Ovary (tissue), 9 donors: ENCODE measurements around the gene CDH23. TPM values are rescaled to one million over a fixed set of nuclear protein-coding genes. Genes with fewer than 3 reads are reported as not detected.

ENCODE experiments used
- DNase-seq, 5 donors: peaks; one replicate each; pipeline ENCODE4 v3.0.0-alpha.2; 2019 to 2020
- H3K27ac ChIP-seq, 2 donors: fragments of 200-600 bp; one replicate each; pipeline versions ENCODE4 v1.5.1 to v1.8.0; 2019 to 2022
- H3K27me3 ChIP-seq: fragments of 200-600 bp; one replicate; pipeline ENCODE4 v1.8.0; 2022
- H3K36me3 ChIP-seq: fragments of 200-600 bp; sonication (generic); one replicate; pipeline ENCODE4 v1.5.1; 2019
- H3K4me1 ChIP-seq: one replicate; pipeline ENCODE4 v1.8.1; 2013; ENCODE audit warnings: mild to moderate bottlenecking, moderate library complexity; ENCODE audit not compliant: insufficient read depth
- H3K4me3 ChIP-seq: fragments of 200-600 bp; sonication (generic); one replicate; pipeline ENCODE4 v1.5.1; 2017
- H3K9me3 ChIP-seq, 2 donors: fragments of 200-600 bp in 1 of 2; sonication (generic) in 1 of 2; one replicate each; pipeline versions ENCODE4 v1.5.1 to v1.8.1; 2013 to 2019; ENCODE audit warnings: mild to moderate bottlenecking in 1 of 2, moderate library complexity in 1 of 2
- EP300 ChIP-seq: sonication (generic); formaldehyde crosslinking; IDR thresholded peaks from one replicate; pipeline ENCODE4 v1.6.1; 2017; ENCODE audit warnings: antibody characterized with exemption
- POLR2A ChIP-seq: fragments of 450-650 bp; IDR thresholded peaks from one replicate; pipeline ENCODE4 v1.6.1; 2017; ENCODE audit warnings: antibody characterized with exemption, mild to moderate bottlenecking, moderate library complexity
- WGBS, 3 donors: extraction: QIAGEN DNeasy Blood & Tissue Kit in 1 of 3; methylation state at CpG; one replicate each; pipeline versions ENCODE4 v1.1.5 to v1.1.7; 2013 to 2017; 5-methylcytosine and 5-hydroxymethylcytosine counted together
- intact Hi-C, 4 donors: fragments of 100-400 bp; cut with DNase I; formaldehyde crosslinking; loops; one replicate each; pipeline versions ENCODE4 v1.11.0 to v1.15.1; 2022 to 2023
- polyA plus RNA-seq, 2 donors: library from polyadenylated mRNA; stranded (reverse); fragments of 200-250 nt in 1 of 2; fragments of 350-450 nt in 1 of 2; fragmentation: Illumina TruSeq in 1 of 2; extraction: RNeasy Lipid Tissue Mini Kit (QIAGEN cat#74804) in 1 of 2; gene quantifications; one replicate each; pipeline ENCODE4 v1.2.3, GENCODE V29; 2013 to 2014
- total RNA-seq, 7 donors: library from RNA; depleted of rRNA in 2 of 7; stranded (reverse); fragments of >200 nt in 2 of 7; fragmentation: NEBNext Ultra II Directional in 3 of 7; extraction: Animal tissue kit (Norgen Biotek cat#: 25700) in 3 of 7; gene quantifications; one replicate each; pipeline versions ENCODE4 v1.1.0 to v1.2.4, GENCODE V29; 2016 to 2023
- TF ChIP-seq, protein P1 (sequence below), 3 donors: fragments of 450-650 bp in 2 of 3; fragments of 200-600 bp in 1 of 3; IDR thresholded peaks; one replicate each; pipeline versions ENCODE4 v1.5.1 to v1.8.0; 2016 to 2022; ENCODE audit warnings: antibody characterized with exemption in 3 of 3, mild to moderate bottlenecking in 1 of 3
- donor health status: DM: no; HTN: no; CAD: no; lungs with moderate emphysema.
- donor health status: DM: no; HTN: no; CAD: no.
- donor health status: Bipolar disorder and iron deficiency.
- donor health status: DM: yes; HTN: yes; CAD: no.
- donor health status: DM: no; HTN: no; CAD: no.
- donor health status: DM: yes; HTN: yes; CAD: no.

The CDH23 gene
- total and polyA plus RNA-seq, 9 donors, result 7.5 to 108 (median 39.1) TPM

DNA sequence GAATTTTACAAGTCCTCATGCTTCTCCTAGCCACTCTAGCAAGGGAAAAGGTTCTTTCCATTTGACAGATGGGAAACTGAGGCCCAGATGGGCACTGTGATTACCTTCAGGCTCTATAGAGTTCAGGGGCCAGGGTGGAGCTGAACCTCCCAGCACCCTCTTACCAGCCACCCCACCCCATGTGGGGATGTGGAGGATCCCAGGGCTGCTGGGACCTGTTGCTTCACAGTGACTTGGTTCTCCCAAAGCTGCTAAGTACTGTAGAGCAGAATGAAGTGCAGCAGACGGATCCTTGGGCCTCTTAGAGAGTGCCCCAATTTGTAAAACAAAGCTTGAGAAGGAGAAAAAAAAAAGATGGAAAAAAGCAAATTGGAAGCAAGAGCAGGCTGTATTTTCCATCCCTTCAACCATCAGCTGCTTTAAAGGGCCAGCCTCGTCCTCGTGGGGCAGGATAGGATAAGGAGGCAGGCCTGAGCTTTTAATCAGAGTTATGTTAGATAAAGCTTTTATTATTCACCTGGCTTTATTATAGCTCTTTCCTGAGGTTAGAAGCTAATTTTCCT, 147.0 kb downstream of the CDH23 start:
- no peak overlapping the region for H3K27ac ChIP-seq
- no peak for DNase-seq
- 39 to 42% (median 40%) methylated on average over 3 of the region's 3 CpGs for WGBS, 3 donors
- H3K4me1 ChIP-seq, result peaks cover 5% of the 10 kb centered on the region
- no peaks in the 10 kb centered on the region for H3K36me3 ChIP-seq
- TF ChIP-seq, protein P1, sequence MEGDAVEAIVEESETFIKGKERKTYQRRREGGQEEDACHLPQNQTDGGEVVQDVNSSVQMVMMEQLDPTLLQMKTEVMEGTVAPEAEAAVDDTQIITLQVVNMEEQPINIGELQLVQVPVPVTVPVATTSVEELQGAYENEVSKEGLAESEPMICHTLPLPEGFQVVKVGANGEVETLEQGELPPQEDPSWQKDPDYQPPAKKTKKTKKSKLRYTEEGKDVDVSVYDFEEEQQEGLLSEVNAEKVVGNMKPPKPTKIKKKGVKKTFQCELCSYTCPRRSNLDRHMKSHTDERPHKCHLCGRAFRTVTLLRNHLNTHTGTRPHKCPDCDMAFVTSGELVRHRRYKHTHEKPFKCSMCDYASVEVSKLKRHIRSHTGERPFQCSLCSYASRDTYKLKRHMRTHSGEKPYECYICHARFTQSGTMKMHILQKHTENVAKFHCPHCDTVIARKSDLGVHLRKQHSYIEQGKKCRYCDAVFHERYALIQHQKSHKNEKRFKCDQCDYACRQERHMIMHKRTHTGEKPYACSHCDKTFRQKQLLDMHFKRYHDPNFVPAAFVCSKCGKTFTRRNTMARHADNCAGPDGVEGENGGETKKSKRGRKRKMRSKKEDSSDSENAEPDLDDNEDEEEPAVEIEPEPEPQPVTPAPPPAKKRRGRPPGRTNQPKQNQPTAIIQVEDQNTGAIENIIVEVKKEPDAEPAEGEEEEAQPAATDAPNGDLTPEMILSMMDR (IDR thresholded peaks at IDR 0.05), result no peak
- TF ChIP-seq EP300 (no peak), POLR2A (no peak)
- intact Hi-C loops, result no loop called here
- no peaks in the 10 kb centered on the region for H3K27me3 ChIP-seq
- no peak overlapping the region for H3K4me3 ChIP-seq
- no peaks in the 10 kb centered on the region for H3K9me3 ChIP-seq

DNA sequence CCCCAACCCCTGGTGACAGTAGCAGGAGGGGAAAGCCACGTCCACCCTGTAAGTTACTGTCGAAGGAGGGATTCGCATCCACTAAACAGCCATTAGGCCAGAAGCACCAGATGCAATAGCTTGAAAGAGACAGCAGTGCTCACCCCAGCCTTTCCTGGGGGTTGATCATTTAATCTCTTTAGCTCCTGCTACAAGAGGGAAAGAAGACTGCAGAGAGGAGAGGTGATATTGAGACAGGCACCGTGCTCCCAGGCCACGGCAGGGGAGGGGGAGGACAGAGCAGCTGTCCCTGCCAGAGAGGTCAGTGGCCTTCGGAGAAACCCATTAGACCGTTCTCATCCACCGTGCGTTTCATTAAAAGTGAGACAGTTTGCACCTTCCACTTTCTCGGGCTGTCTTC, 148.3 kb downstream of the CDH23 start:
- H3K27me3 ChIP-seq, result no peaks in the 10 kb centered on the region
- 83 to 88% (median 85%) methylated on average over 10 of the region's 10 CpGs for WGBS, 3 donors
- H3K4me3 ChIP-seq, result no peak overlapping the region
- H3K27ac ChIP-seq, result no peak overlapping the region
- peaks cover 5% of the 10 kb centered on the region for H3K4me1 ChIP-seq
- H3K9me3 ChIP-seq, result no peaks in the 10 kb centered on the region
- no peaks in the 10 kb centered on the region for H3K36me3 ChIP-seq
- TF ChIP-seq EP300 (no peak), POLR2A (no peak)
- TF ChIP-seq, protein P1 (IDR thresholded peaks at IDR 0.05), result no peak
- DNase-seq, result no peak
- intact Hi-C loops, result no loop called here

DNA sequence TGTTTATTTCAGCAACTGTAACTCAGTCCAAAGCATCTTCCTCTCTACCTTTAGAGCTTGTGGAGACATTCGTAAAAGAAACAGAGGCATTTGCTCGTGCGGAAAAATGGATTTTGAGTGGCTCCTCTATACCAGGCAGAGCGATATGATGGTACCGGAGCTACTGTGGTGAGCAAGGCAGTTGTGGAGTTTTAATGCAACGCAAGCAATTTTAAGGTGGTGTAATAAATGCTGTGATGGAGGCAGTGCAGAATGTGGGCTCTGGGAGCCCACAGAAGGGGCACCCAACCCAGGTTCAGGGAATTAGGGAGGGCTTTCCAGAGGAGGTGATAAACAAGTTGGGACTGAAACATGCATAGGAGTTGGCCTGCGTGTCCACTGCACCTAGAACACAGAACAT, 149.5 kb downstream of the CDH23 start:
- 87 to 97% (median 95%) methylated on average over 7 of the region's 7 CpGs for WGBS, 3 donors
- intact Hi-C loops, result no loop called here
- no peaks in the 10 kb centered on the region for H3K27me3 ChIP-seq
- DNase-seq, result no peak
- no peaks in the 10 kb centered on the region for H3K9me3 ChIP-seq
- no peaks in the 10 kb centered on the region for H3K36me3 ChIP-seq
- H3K4me3 ChIP-seq, result no peak overlapping the region
- H3K27ac ChIP-seq, result no peak overlapping the region
- no peak for TF ChIP-seq EP300
- TF ChIP-seq, protein P1 (IDR thresholded peaks at IDR 0.05), result no peak
- no peak for TF ChIP-seq POLR2A
- H3K4me1 ChIP-seq, result peaks cover 5% of the 10 kb centered on the region

DNA sequence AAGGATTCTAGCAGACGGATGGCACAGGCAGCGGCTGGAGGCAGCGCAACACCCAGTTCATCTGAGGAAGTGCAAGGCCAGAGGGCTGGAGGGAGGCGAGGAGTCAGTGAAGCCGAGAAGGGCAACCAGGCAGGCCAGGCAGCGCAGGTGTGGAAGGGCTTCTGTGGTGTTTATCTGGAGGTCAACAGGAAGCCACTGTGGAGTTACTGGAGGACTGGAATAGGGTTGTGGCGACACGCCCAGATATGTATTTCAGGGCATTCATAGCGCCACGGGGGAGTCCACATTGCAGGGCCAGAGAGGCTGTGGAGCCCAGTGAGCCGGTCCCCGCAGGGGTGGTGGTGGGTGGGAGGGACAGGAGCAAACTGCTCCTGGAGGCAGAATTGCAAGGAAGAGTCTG, 150.6 kb downstream of the CDH23 start:
- H3K27ac ChIP-seq, result peak overlapping the region in 1 of 2 donors; percentile 51
- H3K27me3 ChIP-seq, result no peaks in the 10 kb centered on the region

More for the DNA sequence above, 150.6 kb downstream of the CDH23 start:
- no peak for DNase-seq
- intact Hi-C loops, result no loop called here
- no peaks in the 10 kb centered on the region for H3K9me3 ChIP-seq
- no peak overlapping the region for H3K4me3 ChIP-seq
- no peaks in the 10 kb centered on the region for H3K36me3 ChIP-seq
- 90 to 93% (median 92%) methylated on average over 12 of the region's 12 CpGs for WGBS, 3 donors
- TF ChIP-seq, protein P1 (IDR thresholded peaks at IDR 0.05), result no peak
- TF ChIP-seq POLR2A (no peak), EP300 (no peak)
- peaks cover 5% of the 10 kb centered on the region for H3K4me1 ChIP-seq
